ENCODE data around the gene IFIT2.

- TF ChIP-seq CTCF (IDR thresholded peaks at IDR 0.05; ENCODE audit: low read length) (no peak), EZH2 (optimal IDR thresholded peaks at IDR 0.05; ENCODE audit: low read depth, low read length) (no peak), EZH2phosphoT487 (IDR thresholded peaks at IDR 0.05; ENCODE audit: low read length) (no peak)
These were observed 56.1 kb downstream of the IFIT2 start for GRCh38 chr10:89357975-89358374.
